BLaER1 treated with 17β-estradiol and CSF1 and Interleukin-3, amounts not matched to agents 10 nM and 100 nM (cell line): ENCODE data around the gene PRSS23.
A peak's percentile ranks its signal among the peaks of the same experiment; 100 is the strongest.
"Not testable (repeated sequence)": the region's sequence is repeated elsewhere in the genome, so short reads cannot be mapped to it uniquely, and the experiment has no call there.

Source experiments
- H3K27ac ChIP-seq, 11 experiments: shearing (Covaris generic); formaldehyde crosslinking; 2 replicates each; pipeline ENCODE4 v1.8.1; 2022
- H3K27me3 ChIP-seq, 11 experiments: shearing (Covaris generic); formaldehyde crosslinking; 2 replicates each; pipeline ENCODE4 v1.8.1; 2022
- H3K36me3 ChIP-seq, 11 experiments: shearing (Covaris generic); formaldehyde crosslinking; 2 replicates each; pipeline ENCODE4 v1.8.1; 2022
- H3K4me1 ChIP-seq, 10 experiments: shearing (Covaris generic); formaldehyde crosslinking; 2 replicates each; pipeline ENCODE4 v1.8.1; 2022
- H3K4me2 ChIP-seq, 11 experiments: shearing (Covaris generic); formaldehyde crosslinking; 2 replicates each; pipeline ENCODE4 v1.8.1; 2022
- H3K4me3 ChIP-seq, 10 experiments: shearing (Covaris generic); formaldehyde crosslinking; 2 replicates each; pipeline ENCODE4 v1.8.1; 2022
- H3K9ac ChIP-seq, 11 experiments: shearing (Covaris generic); formaldehyde crosslinking; 2 replicates each; pipeline ENCODE4 v1.8.1; 2022
- H3K9me3 ChIP-seq, 11 experiments: shearing (Covaris generic); formaldehyde crosslinking; replicated peaks in 1 of 11; 2 replicates each; pipeline ENCODE4 v1.8.1; 2022
- H4K20me1 ChIP-seq, 11 experiments: shearing (Covaris generic); formaldehyde crosslinking; 2 replicates each; pipeline ENCODE4 v1.8.1; 2022
- Cebpa-rat ChIP-seq, 11 experiments: shearing (Covaris generic); IDR thresholded peaks; 2 replicates each; pipeline ENCODE4 v1.8.1; 2022

PRSS23 gene, protein sequence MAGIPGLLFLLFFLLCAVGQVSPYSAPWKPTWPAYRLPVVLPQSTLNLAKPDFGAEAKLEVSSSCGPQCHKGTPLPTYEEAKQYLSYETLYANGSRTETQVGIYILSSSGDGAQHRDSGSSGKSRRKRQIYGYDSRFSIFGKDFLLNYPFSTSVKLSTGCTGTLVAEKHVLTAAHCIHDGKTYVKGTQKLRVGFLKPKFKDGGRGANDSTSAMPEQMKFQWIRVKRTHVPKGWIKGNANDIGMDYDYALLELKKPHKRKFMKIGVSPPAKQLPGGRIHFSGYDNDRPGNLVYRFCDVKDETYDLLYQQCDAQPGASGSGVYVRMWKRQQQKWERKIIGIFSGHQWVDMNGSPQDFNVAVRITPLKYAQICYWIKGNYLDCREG

DNA sequence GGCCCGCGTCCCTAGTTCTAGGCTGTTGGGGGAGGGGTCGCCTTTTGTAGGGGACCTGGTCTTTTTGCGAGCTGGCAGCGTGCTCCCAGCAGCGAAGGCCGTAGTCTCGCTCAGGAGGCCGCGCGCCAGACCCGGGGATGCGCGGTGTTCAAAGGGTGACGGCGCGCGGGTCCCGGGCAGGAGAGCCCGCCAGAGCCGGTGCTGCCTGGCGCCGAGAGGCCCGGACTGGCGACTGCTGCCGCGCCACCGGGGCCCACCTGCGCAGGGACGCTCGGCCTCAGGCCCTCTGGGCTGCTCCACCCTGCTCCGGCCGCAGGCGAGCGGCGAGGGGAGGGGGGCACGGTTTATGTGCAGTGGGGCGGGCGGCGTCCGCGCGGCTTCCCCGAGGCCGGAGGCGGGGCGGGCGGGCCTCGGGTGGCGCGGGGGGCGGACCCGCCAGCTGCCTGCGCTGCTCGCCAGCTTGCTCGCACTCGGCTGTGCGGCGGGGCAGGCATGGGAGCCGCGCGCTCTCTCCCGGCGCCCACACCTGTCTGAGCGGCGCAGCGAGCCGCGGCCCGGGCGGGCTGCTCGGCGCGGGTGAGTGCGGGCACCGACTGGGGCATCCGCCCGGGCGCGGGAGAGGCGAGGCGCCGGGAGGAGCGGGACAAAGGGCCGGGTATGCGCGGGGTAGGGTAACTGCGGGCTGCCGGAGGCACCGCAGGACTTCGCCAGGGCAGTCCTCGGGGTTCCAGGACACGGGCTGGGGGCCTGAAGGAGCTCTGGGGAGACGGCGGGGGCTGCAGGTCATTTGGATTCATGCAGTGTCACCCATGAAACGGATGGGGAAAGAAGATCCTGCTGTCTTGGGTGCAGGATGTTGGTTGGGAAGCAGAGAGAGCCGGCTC lies at the start of gene PRSS23:
TSS of gene PRSS23 (plus strand) at position 467 of the 884 bp plus-strand sequence. CDS start 7,102 bp downstream, outside the sequence.
- no peak for TF ChIP-seq Cebpa-rat (IDR thresholded peaks at IDR 0.05)
- H3K4me3 ChIP-seq: peak within 1 kb of the TSS; percentile 57 to 76 (median 64)
- peak within 1 kb of the TSS; percentile 38 to 72 (median 68); a peak in 21 of 22 replicates for H3K9ac ChIP-seq
- H3K27ac ChIP-seq: no peak within 1 kb of the TSS
- no peaks in the 10 kb centered on the region for H3K9me3 ChIP-seq
- H3K27me3 ChIP-seq: peaks cover 25 to 33% (median 29%) of the 10 kb centered on the region in 11 experiments
- peak within 1 kb of the TSS; percentile 92 to 99 (median 97) for H3K4me2 ChIP-seq
- H4K20me1 ChIP-seq: peaks cover 0 to 4% (median 0%) of the 10 kb centered on the region in 11 experiments; a peak in 2 of 22 replicates
- H3K4me1 ChIP-seq: peaks cover 4 to 13% (median 9%) of the 10 kb centered on the region in 10 experiments; a peak in 13 of 20 replicates
- no peaks in the 10 kb centered on the region for H3K36me3 ChIP-seq

DNA sequence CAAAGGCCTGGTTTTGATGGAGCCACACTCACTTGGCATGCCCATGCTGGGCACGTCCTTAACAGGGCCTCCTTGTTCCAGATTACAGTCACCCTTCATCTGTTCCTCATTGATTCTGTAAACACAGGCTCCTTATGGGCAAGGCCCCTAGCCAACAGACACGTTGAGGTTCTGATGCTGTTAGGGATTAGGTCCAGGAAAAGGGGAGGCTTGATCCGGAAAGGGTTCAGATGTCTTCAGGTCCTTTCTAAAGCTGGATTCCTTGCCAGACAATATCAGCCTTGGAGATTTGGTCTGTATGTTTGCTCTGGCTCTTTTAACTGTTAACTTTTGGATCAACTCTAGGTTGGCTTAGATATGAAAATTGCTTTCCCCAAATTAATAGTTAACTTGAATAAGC lies 46.9 kb upstream of the PRSS23 start:
- Histone ChIP-seq H3K27me3 (no peaks in the 10 kb centered on the region), H3K4me3 (no peak overlapping the region), H3K4me1 (no peaks in the 10 kb centered on the region), H3K4me2 (no peak overlapping the region), H4K20me1 (no peaks in the 10 kb centered on the region), H3K27ac (no peak overlapping the region), H3K36me3 (no peaks in the 10 kb centered on the region), H3K9me3 (peaks cover 0 to 6% (median 0%) of the 10 kb centered on the region in 11 experiments; a peak in 3 of 22 replicates), H3K9ac (no peak overlapping the region)
- no peak for TF ChIP-seq Cebpa-rat (IDR thresholded peaks at IDR 0.05)

DNA sequence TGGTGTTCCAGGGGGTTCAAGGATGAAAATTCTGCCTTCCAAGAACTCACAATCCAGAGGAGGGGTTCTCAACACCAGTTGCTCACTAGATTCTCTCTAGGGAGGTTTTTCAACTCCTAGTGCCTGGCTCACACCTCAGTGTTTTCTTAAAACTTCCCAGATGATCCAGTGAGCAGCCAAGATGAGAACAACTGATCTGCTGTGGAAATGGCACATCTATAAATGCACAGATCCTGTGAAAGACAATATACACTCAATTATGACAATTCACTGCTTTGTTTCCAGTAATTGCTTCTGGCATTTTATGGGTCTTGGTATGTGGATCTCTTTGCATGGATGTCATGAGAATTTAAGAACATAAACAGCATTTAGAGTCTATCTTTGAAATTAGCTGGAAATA lies 45.2 kb upstream of the PRSS23 start:
- Histone ChIP-seq H3K4me1 (no peaks in the 10 kb centered on the region), H3K4me3 (no peak overlapping the region), H3K4me2 (no peak overlapping the region), H3K36me3 (no peaks in the 10 kb centered on the region), H4K20me1 (no peaks in the 10 kb centered on the region), H3K9ac (no peak overlapping the region), H3K27ac (no peak overlapping the region), H3K9me3 (peaks cover 0 to 6% (median 0%) of the 10 kb centered on the region in 11 experiments; a peak in 3 of 22 replicates), H3K27me3 (no peaks in the 10 kb centered on the region)
- TF ChIP-seq Cebpa-rat (IDR thresholded peaks at IDR 0.05): no peak

DNA sequence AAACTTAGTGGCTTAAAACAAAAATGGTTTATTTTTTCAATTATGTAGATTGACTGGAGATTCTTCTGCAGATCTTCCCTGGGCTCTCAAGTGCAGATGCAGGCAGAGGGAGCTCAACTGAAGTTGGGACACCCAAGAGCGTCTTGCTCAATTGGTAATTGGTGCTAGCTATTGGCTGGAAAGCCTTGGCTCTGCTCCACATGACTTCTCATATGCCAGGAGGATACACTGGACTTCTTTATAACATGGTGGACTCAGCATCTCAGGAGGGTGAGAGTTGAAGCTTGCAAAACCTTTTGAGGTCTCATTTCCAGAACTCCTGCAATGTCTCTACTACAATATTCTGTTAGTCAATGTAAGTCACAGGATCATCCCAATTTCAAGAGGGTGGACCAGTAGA lies 42.2 kb upstream of the PRSS23 start:
- Histone ChIP-seq H3K9me3 (peaks cover 0 to 6% (median 0%) of the 10 kb centered on the region in 11 experiments; a peak in 3 of 22 replicates), H3K36me3 (no peaks in the 10 kb centered on the region)

DNA sequence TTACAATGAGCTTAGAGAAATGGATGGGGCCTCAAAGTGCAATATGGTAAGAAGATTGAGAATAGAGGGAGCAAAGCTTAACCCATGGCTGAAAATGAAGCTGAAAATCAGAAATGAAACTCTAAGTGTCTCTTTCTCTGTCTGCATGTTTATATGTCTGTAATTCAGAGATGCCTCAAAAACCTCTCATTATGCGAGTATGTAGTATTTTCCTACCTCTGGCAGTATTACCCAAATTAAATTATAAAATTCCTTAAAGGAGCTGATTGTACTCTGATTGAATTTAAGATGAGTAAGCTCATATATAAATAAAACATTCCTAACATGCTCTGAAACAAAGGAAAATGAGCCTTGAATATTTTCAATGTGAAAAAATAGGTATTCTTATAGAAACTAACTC lies 39.8 kb upstream of the PRSS23 start:
- H3K4me2 ChIP-seq: no peak overlapping the region
- H3K9ac ChIP-seq: no peak overlapping the region
- H3K36me3 ChIP-seq: no peaks in the 10 kb centered on the region
- no peak for TF ChIP-seq Cebpa-rat (IDR thresholded peaks at IDR 0.05)
- H4K20me1 ChIP-seq: no peaks in the 10 kb centered on the region
- H3K27me3 ChIP-seq: no peaks in the 10 kb centered on the region
- no peak overlapping the region for H3K27ac ChIP-seq
- no peaks in the 10 kb centered on the region for H3K4me1 ChIP-seq
- H3K4me3 ChIP-seq: no peak overlapping the region
- H3K9me3 ChIP-seq: peaks cover 0 to 6% (median 0%) of the 10 kb centered on the region in 11 experiments; a peak in 3 of 22 replicates

More for the DNA sequence above, 42.2 kb upstream of the PRSS23 start:
- Histone ChIP-seq H3K27me3 (no peaks in the 10 kb centered on the region), H3K4me1 (no peaks in the 10 kb centered on the region), H3K4me2 (no peak overlapping the region), H3K4me3 (no peak overlapping the region), H4K20me1 (no peaks in the 10 kb centered on the region), H3K27ac (no peak overlapping the region), H3K9ac (no peak overlapping the region)
- TF ChIP-seq Cebpa-rat (IDR thresholded peaks at IDR 0.05): no peak

DNA sequence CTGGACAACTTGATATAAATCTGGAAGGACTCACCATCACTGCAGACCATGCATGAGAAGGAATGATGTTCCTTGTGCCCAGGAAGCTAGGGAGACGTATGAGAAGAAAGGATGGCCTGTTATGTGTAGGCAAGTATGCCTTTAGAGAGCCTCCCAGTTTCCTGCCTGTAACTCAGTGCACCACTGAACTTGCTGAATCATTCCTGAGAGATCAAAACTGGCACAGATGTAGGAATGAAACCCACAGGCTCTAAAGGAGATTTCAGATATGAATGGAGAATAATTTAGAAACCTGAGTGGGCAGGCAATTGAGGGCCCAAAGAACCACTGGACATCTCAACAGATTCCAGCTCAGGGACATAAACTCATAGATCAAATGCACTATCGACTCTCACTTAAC lies 38.4 kb upstream of the PRSS23 start:
- H3K9ac ChIP-seq: no peak overlapping the region
- TF ChIP-seq Cebpa-rat (IDR thresholded peaks at IDR 0.05): no peak
- no peak overlapping the region for H3K4me3 ChIP-seq
- H3K4me1 ChIP-seq: no peaks in the 10 kb centered on the region
- H3K9me3 ChIP-seq: peaks cover 0 to 6% (median 0%) of the 10 kb centered on the region in 11 experiments; a peak in 3 of 22 replicates
- no peaks in the 10 kb centered on the region for H3K27me3 ChIP-seq
- no peak overlapping the region for H3K4me2 ChIP-seq
- no peaks in the 10 kb centered on the region for H4K20me1 ChIP-seq
- no peaks in the 10 kb centered on the region for H3K36me3 ChIP-seq
- H3K27ac ChIP-seq: no peak overlapping the region

DNA sequence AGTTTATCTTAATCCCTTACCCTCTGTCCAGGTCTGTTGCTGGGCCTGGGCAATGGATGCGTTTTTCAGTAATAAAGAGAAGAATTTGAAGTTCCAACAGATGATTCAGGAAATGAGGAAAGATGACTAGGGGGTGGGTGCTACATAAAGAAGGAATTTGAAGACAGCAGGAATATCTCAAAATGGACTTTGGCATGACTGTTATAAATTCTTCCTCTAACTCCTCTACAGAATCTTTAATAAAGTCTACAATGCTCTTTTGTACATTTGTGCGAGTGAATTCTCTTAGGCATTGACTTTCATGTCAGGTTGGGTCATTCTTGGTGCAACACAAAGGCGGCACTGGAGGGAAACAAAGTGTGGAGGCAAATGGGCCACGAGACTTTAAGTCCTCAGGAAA lies 35.1 kb upstream of the PRSS23 start:
- no peaks in the 10 kb centered on the region for H3K27me3 ChIP-seq
- H3K27ac ChIP-seq: no peak overlapping the region
- no peaks in the 10 kb centered on the region for H3K36me3 ChIP-seq
- no peak overlapping the region for H3K4me2 ChIP-seq
- no peak for TF ChIP-seq Cebpa-rat (IDR thresholded peaks at IDR 0.05)
- no peaks in the 10 kb centered on the region for H3K9me3 ChIP-seq
- no peak overlapping the region for H3K4me3 ChIP-seq
- H3K4me1 ChIP-seq: no peaks in the 10 kb centered on the region
- no peaks in the 10 kb centered on the region for H4K20me1 ChIP-seq
- H3K9ac ChIP-seq: no peak overlapping the region

DNA sequence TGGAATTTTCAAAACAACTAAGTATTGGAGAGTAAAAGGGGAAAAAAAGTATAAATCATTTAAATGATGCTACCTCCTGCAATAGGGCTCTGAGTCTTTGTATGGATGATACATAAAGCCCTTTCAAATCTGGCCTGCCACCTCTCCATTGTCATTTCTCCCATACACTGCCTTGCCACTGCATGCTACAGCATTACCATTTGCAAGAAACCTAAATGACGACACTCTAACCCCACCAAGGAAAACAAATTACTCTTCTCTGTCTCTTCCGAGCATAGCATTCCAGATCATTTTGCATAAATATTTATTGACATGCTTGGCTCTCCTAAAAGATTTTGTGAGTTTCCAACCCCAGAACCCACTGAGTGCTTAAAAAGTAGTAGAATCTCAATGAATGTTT lies 34.5 kb upstream of the PRSS23 start:
- Histone ChIP-seq H4K20me1 (no peaks in the 10 kb centered on the region), H3K4me3 (no peak overlapping the region), H3K4me1 (no peaks in the 10 kb centered on the region), H3K27me3 (no peaks in the 10 kb centered on the region), H3K4me2 (no peak overlapping the region), H3K9ac (no peak overlapping the region), H3K27ac (no peak overlapping the region), H3K9me3 (peaks cover 0 to 5% (median 4%) of the 10 kb centered on the region in 11 experiments; a peak in 12 of 22 replicates), H3K36me3 (no peaks in the 10 kb centered on the region)
- no peak for TF ChIP-seq Cebpa-rat (IDR thresholded peaks at IDR 0.05)

DNA sequence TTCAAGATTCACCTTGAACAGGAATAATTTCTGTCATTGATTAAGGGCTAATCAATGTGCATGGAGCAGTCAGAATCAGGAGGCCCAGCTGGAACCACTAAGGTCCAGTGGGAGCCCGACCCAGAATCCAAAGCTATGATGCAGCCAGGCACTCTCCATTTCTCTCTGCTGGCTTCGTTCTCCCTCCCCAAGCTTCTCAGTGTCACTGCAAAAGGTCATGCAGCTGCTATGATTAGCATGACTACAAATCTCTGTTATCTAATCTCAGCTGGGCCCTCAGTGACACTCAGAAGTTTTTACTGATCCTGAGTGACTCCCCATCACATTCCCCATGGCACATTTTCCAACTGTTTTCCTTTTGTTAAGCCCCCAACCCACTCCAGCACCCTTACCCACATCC lies 31.1 kb upstream of the PRSS23 start:
- H3K9ac ChIP-seq: no peak overlapping the region
- no peaks in the 10 kb centered on the region for H3K27me3 ChIP-seq
- H4K20me1 ChIP-seq: no peaks in the 10 kb centered on the region
- H3K9me3 ChIP-seq: peaks cover 0 to 14% (median 4%) of the 10 kb centered on the region in 11 experiments; a peak in 13 of 22 replicates
- no peaks in the 10 kb centered on the region for H3K4me1 ChIP-seq
- no peak for TF ChIP-seq Cebpa-rat (IDR thresholded peaks at IDR 0.05)
- no peaks in the 10 kb centered on the region for H3K36me3 ChIP-seq
- no peak overlapping the region for H3K27ac ChIP-seq
- no peak overlapping the region for H3K4me2 ChIP-seq
- H3K4me3 ChIP-seq: no peak overlapping the region

DNA sequence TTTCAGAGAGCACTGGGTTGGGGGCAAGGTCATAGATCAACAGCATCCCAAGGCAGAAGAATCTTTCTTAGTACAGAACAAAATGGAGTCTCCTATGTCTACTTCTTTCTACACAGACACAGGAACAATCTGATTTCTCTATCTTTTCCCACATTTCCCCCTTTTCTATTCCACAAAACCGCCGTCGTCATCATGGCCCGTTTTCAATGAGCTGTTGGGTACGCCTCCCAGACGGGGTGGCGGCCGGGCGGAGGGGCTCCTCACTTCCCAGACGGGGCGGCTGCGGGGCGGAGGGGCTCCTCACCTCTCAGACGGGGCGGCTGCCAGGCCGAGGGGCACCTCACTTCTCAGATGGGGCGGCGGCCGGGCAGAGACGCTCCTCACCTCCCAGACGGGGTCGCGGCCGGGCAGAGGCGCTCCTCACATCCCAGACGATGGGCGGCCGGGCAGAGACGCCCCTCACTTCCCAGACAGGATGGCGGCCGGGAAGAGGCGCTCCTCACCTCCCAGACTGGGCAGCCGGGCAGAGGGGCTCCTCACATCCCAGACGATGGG lies 29.8 kb upstream of the PRSS23 start:
- H3K4me2 ChIP-seq, H3K27ac ChIP-seq, H3K9ac ChIP-seq, H3K36me3 ChIP-seq, H3K27me3 ChIP-seq, H3K4me3 ChIP-seq, H3K4me1 ChIP-seq, H4K20me1 ChIP-seq: not testable (repeated sequence)
- H3K9me3 ChIP-seq: peaks cover 0 to 14% (median 4%) of the 10 kb centered on the region in 11 experiments; a peak in 13 of 22 replicates
